Measurements from ENCODE around the gene RBM4. TPM values are rescaled to one million over a fixed set of nuclear protein-coding genes. Genes with fewer than 3 reads are reported as not detected.

RBM4 gene
- total RNA-seq, 1 donor from 2014 or later: 153 TPM

DNA sequence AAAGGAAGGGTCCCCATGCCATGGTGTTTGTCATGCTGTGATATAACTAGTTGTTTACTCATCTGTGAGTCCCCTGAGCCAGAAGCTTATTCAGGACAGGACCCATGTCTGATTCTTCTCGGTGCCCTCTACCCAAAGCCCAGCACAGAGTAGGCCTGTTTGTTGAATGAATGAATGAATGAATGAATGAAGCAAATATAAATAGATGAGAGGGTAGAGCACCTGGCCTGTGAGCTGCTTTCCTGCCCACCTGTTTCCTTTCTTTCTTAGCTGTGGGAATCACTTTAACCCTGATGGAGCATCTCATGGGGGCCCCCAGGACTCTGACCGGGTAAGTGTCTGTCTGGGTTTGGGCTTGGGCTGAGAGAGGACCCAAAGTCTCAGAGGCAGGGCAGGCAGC lies 38.3 kb upstream of the RBM4 start:
- Histone ChIP-seq H3K9ac (ENCODE audit: low read length) (peak overlapping the region; percentile 11), H3K27ac (ENCODE audit: low read depth, low read length) (no peak overlapping the region), H3K4me2 (ENCODE audit: low read length) (no peak overlapping the region), H3K27me3 (ENCODE audit: insufficient read depth, low read length) (no peaks in the 10 kb centered on the region), H3K36me3 (ENCODE audit: insufficient read depth, low read length) (peaks cover 4% of the 10 kb centered on the region), H3K9me3 (ENCODE audit: insufficient read depth, low read depth, low read length) (no peaks in the 10 kb centered on the region), H3K4me1 (ENCODE audit: insufficient read depth, low read length) (peaks cover 28% of the 10 kb centered on the region), H3K79me2 (ENCODE audit: insufficient read depth, low read length) (no peaks in the 10 kb centered on the region), H3K4me3 (ENCODE audit: insufficient read depth, low read depth, low read length) (no peak overlapping the region), H4K20me1 (ENCODE audit: insufficient read depth, low read length) (peaks cover 46% of the 10 kb centered on the region), H2AFZ (ENCODE audit: low read depth, low read length) (no peak overlapping the region)
- DNase-seq (ENCODE audit: low read depth) (no peak), FAIRE-seq (no peak)
- Mint-ChIP-seq H3K4me3 (ENCODE audit: unreplicated experiment) (no peak overlapping the region), H3K4me1 (ENCODE audit: low read depth, unreplicated experiment) (peaks cover 10% of the 10 kb centered on the region), H3K27ac (ENCODE audit: unreplicated experiment) (peak overlapping the region; percentile 83), H3K36me3 (ENCODE audit: low read depth, unreplicated experiment) (peaks cover 17% of the 10 kb centered on the region), H3K9me3 (ENCODE audit: unreplicated experiment) (no peaks in the 10 kb centered on the region), H3K27me3 (ENCODE audit: low read depth, unreplicated experiment) (no peaks in the 10 kb centered on the region)
- TF ChIP-seq EZH2 (IDR thresholded peaks at IDR 0.05; ENCODE audit: insufficient read depth, low read length): no peak
- TF ChIP-seq, protein P1, sequence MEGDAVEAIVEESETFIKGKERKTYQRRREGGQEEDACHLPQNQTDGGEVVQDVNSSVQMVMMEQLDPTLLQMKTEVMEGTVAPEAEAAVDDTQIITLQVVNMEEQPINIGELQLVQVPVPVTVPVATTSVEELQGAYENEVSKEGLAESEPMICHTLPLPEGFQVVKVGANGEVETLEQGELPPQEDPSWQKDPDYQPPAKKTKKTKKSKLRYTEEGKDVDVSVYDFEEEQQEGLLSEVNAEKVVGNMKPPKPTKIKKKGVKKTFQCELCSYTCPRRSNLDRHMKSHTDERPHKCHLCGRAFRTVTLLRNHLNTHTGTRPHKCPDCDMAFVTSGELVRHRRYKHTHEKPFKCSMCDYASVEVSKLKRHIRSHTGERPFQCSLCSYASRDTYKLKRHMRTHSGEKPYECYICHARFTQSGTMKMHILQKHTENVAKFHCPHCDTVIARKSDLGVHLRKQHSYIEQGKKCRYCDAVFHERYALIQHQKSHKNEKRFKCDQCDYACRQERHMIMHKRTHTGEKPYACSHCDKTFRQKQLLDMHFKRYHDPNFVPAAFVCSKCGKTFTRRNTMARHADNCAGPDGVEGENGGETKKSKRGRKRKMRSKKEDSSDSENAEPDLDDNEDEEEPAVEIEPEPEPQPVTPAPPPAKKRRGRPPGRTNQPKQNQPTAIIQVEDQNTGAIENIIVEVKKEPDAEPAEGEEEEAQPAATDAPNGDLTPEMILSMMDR (IDR thresholded peaks at IDR 0.05; ENCODE audit: insufficient read depth, low read depth, low read length): no peak

DNA sequence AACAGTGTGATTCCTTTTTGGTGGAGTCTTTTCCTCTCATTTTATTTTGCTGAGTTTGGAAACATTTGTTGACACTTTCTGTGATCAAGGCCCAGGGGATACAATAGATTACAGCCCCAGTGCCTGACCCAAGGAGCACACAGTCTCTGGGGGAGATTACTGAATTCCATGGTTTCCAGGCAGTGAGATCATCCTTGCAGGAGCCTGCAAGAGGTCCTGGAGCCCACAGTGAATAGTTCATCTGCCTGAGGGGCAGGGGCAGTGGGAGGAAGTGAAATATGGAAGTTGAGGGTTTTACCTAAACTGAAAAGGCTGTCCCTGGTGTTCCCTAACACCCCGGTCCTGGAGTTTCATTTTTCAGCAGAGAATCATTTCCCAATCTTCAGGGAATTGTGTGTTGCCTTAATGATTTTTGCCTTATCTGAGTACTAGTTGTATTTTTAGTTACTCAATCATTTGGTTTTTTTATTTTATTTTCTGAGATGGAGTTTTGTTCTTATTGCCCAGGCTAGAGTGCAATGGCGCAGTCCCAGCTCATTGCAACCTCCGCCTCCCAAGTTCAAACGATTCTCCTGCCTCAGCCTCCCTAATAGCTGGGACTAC lies 37.8 kb upstream of the RBM4 start:
- H3K36me3 ChIP-seq (ENCODE audit: insufficient read depth, low read length): peaks cover 4% of the 10 kb centered on the region
- no peak for FAIRE-seq
- H3K4me2 ChIP-seq (ENCODE audit: low read length): no peak overlapping the region
- peak overlapping the region; percentile 83 for H3K27ac Mint-ChIP-seq (ENCODE audit: unreplicated experiment)
- H3K9me3 ChIP-seq (ENCODE audit: insufficient read depth, low read depth, low read length): no peaks in the 10 kb centered on the region
- peaks cover 20% of the 10 kb centered on the region for H3K36me3 Mint-ChIP-seq (ENCODE audit: low read depth, unreplicated experiment)
- H2AFZ ChIP-seq (ENCODE audit: low read depth, low read length): no peak overlapping the region
- no peaks in the 10 kb centered on the region for H3K27me3 ChIP-seq (ENCODE audit: insufficient read depth, low read length)
- H3K9me3 Mint-ChIP-seq (ENCODE audit: unreplicated experiment): no peaks in the 10 kb centered on the region
- H3K4me3 Mint-ChIP-seq (ENCODE audit: unreplicated experiment): no peak overlapping the region
- no peaks in the 10 kb centered on the region for H3K27me3 Mint-ChIP-seq (ENCODE audit: low read depth, unreplicated experiment)
- H3K27ac ChIP-seq (ENCODE audit: low read depth, low read length): no peak overlapping the region
- no peak for DNase-seq (ENCODE audit: low read depth)
- peaks cover 9% of the 10 kb centered on the region for H3K4me1 Mint-ChIP-seq (ENCODE audit: low read depth, unreplicated experiment)
- TF ChIP-seq, protein P1 (IDR thresholded peaks at IDR 0.05; ENCODE audit: insufficient read depth, low read depth, low read length): no peak
- TF ChIP-seq EZH2 (IDR thresholded peaks at IDR 0.05; ENCODE audit: insufficient read depth, low read length): no peak
- peak overlapping the region; percentile 11 for H3K9ac ChIP-seq (ENCODE audit: low read length)
- peaks cover 41% of the 10 kb centered on the region for H4K20me1 ChIP-seq (ENCODE audit: insufficient read depth, low read length)
- peaks cover 23% of the 10 kb centered on the region for H3K4me1 ChIP-seq (ENCODE audit: insufficient read depth, low read length)
- H3K4me3 ChIP-seq (ENCODE audit: insufficient read depth, low read depth, low read length): no peak overlapping the region
- H3K79me2 ChIP-seq (ENCODE audit: insufficient read depth, low read length): no peaks in the 10 kb centered on the region

DNA sequence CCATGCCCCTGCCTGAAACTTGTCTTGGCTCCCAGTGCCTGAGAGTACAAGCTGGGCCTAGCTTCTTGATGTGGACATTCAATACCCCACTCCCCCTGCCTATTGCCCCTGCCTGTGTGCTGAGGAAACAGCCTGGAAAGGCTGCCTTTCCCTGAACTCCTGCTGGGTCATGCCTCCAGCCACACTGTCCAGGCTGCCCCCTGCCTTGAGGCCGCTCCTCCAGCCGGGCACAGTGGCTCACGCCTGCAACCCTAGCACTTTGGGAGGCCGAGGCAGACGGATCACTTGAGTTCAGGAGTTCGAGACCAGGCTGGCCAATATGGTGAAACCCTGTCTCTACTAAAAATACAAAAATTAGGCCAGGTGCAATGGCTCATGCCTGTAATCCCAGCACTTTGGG lies 35.4 kb upstream of the RBM4 start:
- Mint-ChIP-seq H3K4me1 (ENCODE audit: low read depth, unreplicated experiment) (peaks cover 9% of the 10 kb centered on the region), H3K4me3 (ENCODE audit: unreplicated experiment) (no peak overlapping the region), H3K9me3 (ENCODE audit: unreplicated experiment) (no peaks in the 10 kb centered on the region), H3K27ac (ENCODE audit: unreplicated experiment) (no peak overlapping the region), H3K27me3 (ENCODE audit: low read depth, unreplicated experiment) (no peaks in the 10 kb centered on the region), H3K36me3 (ENCODE audit: low read depth, unreplicated experiment) (peaks cover 24% of the 10 kb centered on the region)
- Histone ChIP-seq H3K4me3 (ENCODE audit: insufficient read depth, low read depth, low read length) (no peak overlapping the region), H3K4me2 (ENCODE audit: low read length) (no peak overlapping the region), H2AFZ (ENCODE audit: low read depth, low read length) (no peak overlapping the region), H3K27me3 (ENCODE audit: insufficient read depth, low read length) (no peaks in the 10 kb centered on the region), H3K36me3 (ENCODE audit: insufficient read depth, low read length) (peaks cover 4% of the 10 kb centered on the region), H3K79me2 (ENCODE audit: insufficient read depth, low read length) (no peaks in the 10 kb centered on the region), H4K20me1 (ENCODE audit: insufficient read depth, low read length) (peaks cover 46% of the 10 kb centered on the region), H3K27ac (ENCODE audit: low read depth, low read length) (no peak overlapping the region), H3K9ac (ENCODE audit: low read length) (no peak overlapping the region), H3K4me1 (ENCODE audit: insufficient read depth, low read length) (peaks cover 22% of the 10 kb centered on the region), H3K9me3 (ENCODE audit: insufficient read depth, low read depth, low read length) (no peaks in the 10 kb centered on the region)
- FAIRE-seq (no peak), DNase-seq (ENCODE audit: low read depth) (no peak)
- no peak for TF ChIP-seq EZH2 (IDR thresholded peaks at IDR 0.05; ENCODE audit: insufficient read depth, low read length)
- TF ChIP-seq, protein P1 (IDR thresholded peaks at IDR 0.05; ENCODE audit: insufficient read depth, low read depth, low read length): no peak
